SK-N-MC (cell line): ENCODE data around the gene RAP1GAP2.

ENCODE experiments used
- EZH2 ChIP-seq: fragments of 200-600 bp; sonication (generic); IDR thresholded peaks from one replicate; pipeline ENCODE4 v1.6.1; 2017; ENCODE audit warnings: antibody characterized with exemption
- POLR2AphosphoS5 ChIP-seq: IDR thresholded peaks from 2 replicates; pipeline ENCODE4 v1.6.1; 2012; ENCODE audit warnings: mild to moderate bottlenecking, low read depth, low read length, borderline replicate concordance

DNA sequence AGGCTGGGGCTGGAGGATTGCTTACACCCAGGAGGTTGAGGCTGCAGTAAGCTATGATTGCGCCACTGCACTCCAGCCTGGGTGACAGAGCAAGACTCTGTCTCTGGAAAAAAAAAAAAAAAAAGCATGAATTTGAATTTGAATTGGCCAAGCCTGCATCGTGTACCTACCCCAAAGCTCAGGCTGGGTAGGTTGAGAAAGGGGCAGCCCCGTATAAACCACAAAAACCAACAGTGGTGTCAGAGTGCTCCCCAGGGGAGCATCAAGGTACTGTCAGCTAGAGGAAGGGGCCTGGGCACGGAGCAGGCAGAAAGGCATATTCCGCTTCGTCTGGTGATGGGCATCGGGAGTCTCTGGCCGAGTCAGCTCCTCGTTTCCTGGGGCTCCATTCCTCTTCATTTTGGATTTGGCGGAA is 40.9 kb downstream of the RAP1GAP2 start:
- no peak for TF ChIP-seq EZH2
- TF ChIP-seq POLR2AphosphoS5 = no peak
